B cell (primary cell): ENCODE data around the gene PRSS50. TPM values are rescaled to one million over a fixed set of nuclear protein-coding genes. Genes with fewer than 3 reads are reported as not detected.
A peak's percentile ranks its signal among the peaks of the same experiment; 100 is the strongest.

Experiments
- ATAC-seq: fragments of 200-7000 bp; cut with Tn5 transposase; one replicate; pipeline ENCODE4 v1.10.0; 2021; ENCODE audit warnings: low read depth, mild to moderate bottlenecking, moderate number of reproducible peaks, moderate library complexity
- CTCF ChIA-PET: fragments of 350-600 bp; sonication (Branson Sonifier 250); formaldehyde crosslinking; loops from one replicate; lab custom pipeline; 2021; ENCODE audit warnings: antibody characterized with exemption, inconsistent platforms; lab: Charles Lee
- POLR2A ChIA-PET: fragments of 350-600 bp; sonication (Branson Sonifier 250); formaldehyde crosslinking; loops from one replicate; lab custom pipeline; 2021; ENCODE audit warnings: antibody characterized with exemption; lab: Charles Lee
- DNase-seq: peaks from one replicate; pipeline ENCODE4 v3.0.0; 2013
- H2AFZ ChIP-seq: 2 replicates; pipeline ENCODE4 v1.6.1; 2012; ENCODE audit warnings: mild to moderate bottlenecking, low read depth, low read length; ENCODE audit not compliant: insufficient read depth, poor library complexity, severe bottlenecking
- H3K27ac ChIP-seq, 2 donors: 1 replicate in 1 of 2; 2 replicates in 1 of 2; pipeline ENCODE4 v1.5.1; 2012 to 2013; ENCODE audit warnings: low read length in 2 of 2, mild to moderate bottlenecking in 2 of 2, moderate library complexity in 1 of 2
- H3K27me3 ChIP-seq, 4 experiments: fragments of 200-600 bp in 1 of 4; sonication (generic) in 1 of 4; replicated peaks in 1 of 4; 1 replicate in 2 of 4; 2 replicates in 2 of 4; pipeline versions ENCODE4 v1.6.1 to v1.7.0; 2013 to 2016; ENCODE audit warnings: low read length in 3 of 4, mild to moderate bottlenecking in 2 of 4, mixed read lengths in 1 of 4, moderate library complexity in 1 of 4; ENCODE audit not compliant: insufficient read depth in 4 of 4, control insufficient read depth in 3 of 4; ENCODE audit errors: control extremely low read depth in 1 of 4
- H3K36me3 ChIP-seq, 2 experiments: replicated peaks in 1 of 2; 1 replicate in 1 of 2; 2 replicates in 1 of 2; pipeline versions ENCODE4 v1.6.1 to v1.7.1; 2013; ENCODE audit warnings: low read length in 1 of 2; ENCODE audit not compliant: insufficient read depth in 2 of 2, control insufficient read depth in 1 of 2; ENCODE audit errors: control extremely low read depth in 1 of 2, extremely low read depth in 1 of 2
- H3K4me1 ChIP-seq, 2 donors: fragments of 200-600 bp in 1 of 2; sonication (generic) in 1 of 2; 1 replicate in 1 of 2; 2 replicates in 1 of 2; pipeline versions ENCODE4 v1.5.1 to v1.6.1; 2013 to 2017; ENCODE audit warnings: low read length in 2 of 2; ENCODE audit not compliant: control insufficient read depth in 2 of 2, insufficient read depth in 2 of 2
- H3K4me2 ChIP-seq: replicated peaks from 2 replicates; pipeline ENCODE3; 2012; ENCODE audit warnings: mild to moderate bottlenecking, low read depth, low read length; ENCODE audit not compliant: poor library complexity, severe bottlenecking
- H3K4me3 ChIP-seq, 5 experiments: fragments of 200-600 bp in 1 of 5; sonication (generic) in 1 of 5; 1 replicate in 3 of 5; 2 replicates in 2 of 5; pipeline versions ENCODE4 v1.5.1 to v1.7.0; 2011 to 2016; ENCODE audit warnings: low read length in 4 of 5, mild to moderate bottlenecking in 4 of 5, low read depth in 2 of 5, control low read depth in 1 of 5, moderate library complexity in 1 of 5; ENCODE audit not compliant: insufficient read depth in 1 of 5; ENCODE audit errors: control extremely low read depth in 1 of 5, extremely low read depth in 1 of 5
- H3K79me2 ChIP-seq: fragments of 200-600 bp; sonication (generic); one replicate; pipeline ENCODE4 v1.6.0; 2016; ENCODE audit warnings: low read length; ENCODE audit not compliant: control insufficient read depth, insufficient read depth
- H3K9ac ChIP-seq: fragments of 200-600 bp; sonication (generic); 2 replicates; pipeline ENCODE4 v1.6.1; 2017; ENCODE audit warnings: mild to moderate bottlenecking, low read length, moderate library complexity
- H3K9me3 ChIP-seq, 3 donors: one replicate each; pipeline versions ENCODE4 v1.6.1 to v1.7.1; 2013; ENCODE audit warnings: low read length in 2 of 3; ENCODE audit not compliant: control insufficient read depth in 2 of 3, insufficient read depth in 1 of 3; ENCODE audit errors: control extremely low read depth in 1 of 3
- H4K20me1 ChIP-seq: 2 replicates; pipeline ENCODE4 v1.6.0; 2012; ENCODE audit warnings: mild to moderate bottlenecking, low read length; ENCODE audit not compliant: insufficient read depth, control insufficient read depth, poor library complexity, severe bottlenecking
- H3K27ac Mint-ChIP-seq: one replicate; pipeline ENCODE4 v1.8.0; 2021; ENCODE audit warnings: mixed read lengths
- H3K27me3 Mint-ChIP-seq: one replicate; pipeline ENCODE4 v1.8.0; 2021; ENCODE audit warnings: mixed read lengths
- H3K4me1 Mint-ChIP-seq: one replicate; pipeline ENCODE4 v1.8.0; 2021; ENCODE audit warnings: mixed read lengths
- H3K4me3 Mint-ChIP-seq: one replicate; pipeline ENCODE4 v1.8.0; 2021; ENCODE audit warnings: mixed read lengths
- H3K9me3 Mint-ChIP-seq: one replicate; pipeline ENCODE4 v1.8.0; 2022; ENCODE audit warnings: mixed read lengths; ENCODE audit not compliant: insufficient read depth
- EZH2 ChIP-seq: IDR thresholded peaks from 2 replicates; pipeline ENCODE4 v1.6.1; 2012; ENCODE audit warnings: borderline replicate concordance, low read depth, mild to moderate bottlenecking, moderate library complexity, low read length; ENCODE audit not compliant: insufficient read depth, poor library complexity, severe bottlenecking
- WGBS: methylation state at CpG from one replicate; pipeline ENCODE4 v1.1.5; 2013; ENCODE audit warnings: missing lambda C conversion rate; ENCODE audit not compliant: insufficient coverage; 5-methylcytosine and 5-hydroxymethylcytosine counted together
- intact Hi-C: fragments of 100-400 bp; cut with micrococcal nuclease; formaldehyde crosslinking; loops from one replicate; pipeline ENCODE4 v1.10.0; 2022
- polyA plus RNA-seq: library from polyadenylated mRNA; depleted of rRNA; stranded (reverse); fragments of >200 nt; gene quantifications from 2 replicates; pipeline ENCODE4 v1.2.3, GENCODE V29; 2012
- total RNA-seq, 2 donors: library from RNA; stranded (reverse); fragments of 120-200 nt in 1 of 2; gene quantifications; 1 replicate in 1 of 2; 2 replicates in 1 of 2; pipeline versions ENCODE4 v1.2.3 to v1.2.4, GENCODE V29; 2013 to 2022
- TF ChIP-seq, protein P1 (sequence below): fragments of 200-600 bp; IDR thresholded peaks from one replicate; pipeline ENCODE4 v1.8.0; 2022; ENCODE audit warnings: antibody characterized with exemption, mild to moderate bottlenecking

Gene PRSS50
- total and polyA plus RNA-seq, 2 donors (not counting 1 experiment from before 2014, with no cell fraction given): 0.09 to 0.10 TPM

DNA sequence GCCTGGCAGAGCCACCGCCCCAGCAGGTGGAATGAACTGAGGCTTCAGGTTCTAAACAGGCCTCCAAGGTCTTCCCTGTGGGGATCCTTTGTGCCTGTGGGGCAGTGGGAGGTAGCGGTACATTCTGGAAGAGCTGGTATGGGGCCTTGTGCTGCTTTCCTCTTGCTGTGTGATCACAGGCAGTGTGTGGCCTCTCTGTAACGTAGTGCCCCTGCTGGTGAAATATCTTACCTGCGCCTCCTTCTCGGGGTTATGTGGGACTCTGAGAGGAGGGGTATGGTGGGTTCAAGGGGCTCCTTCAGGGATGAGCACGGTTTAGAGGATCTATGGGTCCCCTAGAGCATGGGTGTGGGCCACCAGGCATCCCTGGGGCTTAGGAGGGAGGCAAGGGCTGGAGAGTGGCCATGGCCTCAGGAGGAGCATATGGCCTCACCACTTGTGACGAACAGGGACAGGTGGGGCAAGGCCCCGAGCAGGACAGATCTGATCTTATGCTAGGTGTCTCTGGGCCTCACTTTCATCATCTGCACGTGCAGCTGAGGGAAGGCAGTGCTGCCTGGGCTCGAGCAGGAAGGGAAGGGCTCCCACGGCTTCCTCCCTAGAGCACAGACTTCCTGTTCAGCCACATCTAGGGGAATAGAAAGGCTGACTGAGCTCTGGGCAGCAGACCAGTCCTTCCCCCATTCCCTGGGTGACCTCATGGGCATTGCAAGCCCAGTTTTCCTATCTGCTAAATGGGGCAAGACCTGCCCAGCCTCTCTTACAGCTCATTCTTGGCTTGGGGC, 22.3 kb downstream of the PRSS50 start:
- no peaks in the 10 kb centered on the region for H4K20me1 ChIP-seq
- H3K27me3 ChIP-seq: peaks cover 0 to 35% (median 8%) of the 10 kb centered on the region in 4 experiments
- H3K27ac ChIP-seq: no peak overlapping the region
- TF ChIP-seq, protein P1, sequence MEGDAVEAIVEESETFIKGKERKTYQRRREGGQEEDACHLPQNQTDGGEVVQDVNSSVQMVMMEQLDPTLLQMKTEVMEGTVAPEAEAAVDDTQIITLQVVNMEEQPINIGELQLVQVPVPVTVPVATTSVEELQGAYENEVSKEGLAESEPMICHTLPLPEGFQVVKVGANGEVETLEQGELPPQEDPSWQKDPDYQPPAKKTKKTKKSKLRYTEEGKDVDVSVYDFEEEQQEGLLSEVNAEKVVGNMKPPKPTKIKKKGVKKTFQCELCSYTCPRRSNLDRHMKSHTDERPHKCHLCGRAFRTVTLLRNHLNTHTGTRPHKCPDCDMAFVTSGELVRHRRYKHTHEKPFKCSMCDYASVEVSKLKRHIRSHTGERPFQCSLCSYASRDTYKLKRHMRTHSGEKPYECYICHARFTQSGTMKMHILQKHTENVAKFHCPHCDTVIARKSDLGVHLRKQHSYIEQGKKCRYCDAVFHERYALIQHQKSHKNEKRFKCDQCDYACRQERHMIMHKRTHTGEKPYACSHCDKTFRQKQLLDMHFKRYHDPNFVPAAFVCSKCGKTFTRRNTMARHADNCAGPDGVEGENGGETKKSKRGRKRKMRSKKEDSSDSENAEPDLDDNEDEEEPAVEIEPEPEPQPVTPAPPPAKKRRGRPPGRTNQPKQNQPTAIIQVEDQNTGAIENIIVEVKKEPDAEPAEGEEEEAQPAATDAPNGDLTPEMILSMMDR: peak; percentile 43
- TF ChIP-seq EZH2: no peak
- H3K4me2 ChIP-seq: peak overlapping the region; percentile 100
- WGBS: 44% methylated on average over 11 of the region's 11 CpGs
- ChIA-PET POLR2A (interaction anchor here (0.6 kb wide), 1 partner anchor 699 kb away, joined by 3 read pairs; no protein-coding TSS in a partner anchor), CTCF (interaction anchor here (1.1 to 2.0 kb wide), 2 partner anchors 12 to 158 kb away, joined by 4 to 9 read pairs; no protein-coding TSS in a partner anchor)
- ATAC-seq (no peak), DNase-seq (peak; percentile 49)
- peaks cover 33 to 38% of the 10 kb centered on the region in 2 donors for H3K4me1 ChIP-seq
- H3K79me2 ChIP-seq: no peaks in the 10 kb centered on the region
- peaks cover 28% of the 10 kb centered on the region for H3K4me1 Mint-ChIP-seq
- H3K4me3 Mint-ChIP-seq: peak overlapping the region; percentile 56
- H3K36me3 ChIP-seq: no peaks in the 10 kb centered on the region
- no peak overlapping the region for H3K9ac ChIP-seq
- no peaks in the 10 kb centered on the region for H3K9me3 Mint-ChIP-seq
- intact Hi-C loops: loop anchor here (10.0 kb wide), 1 partner anchor 211 kb away; no protein-coding TSS in a partner anchor
- H3K9me3 ChIP-seq: no peaks in the 10 kb centered on the region
- H2AFZ ChIP-seq: peak overlapping the region; percentile 43
- H3K27me3 Mint-ChIP-seq: peaks cover 9% of the 10 kb centered on the region
- no peak overlapping the region for H3K4me3 ChIP-seq
- H3K27ac Mint-ChIP-seq: peak overlapping the region; percentile 7

DNA sequence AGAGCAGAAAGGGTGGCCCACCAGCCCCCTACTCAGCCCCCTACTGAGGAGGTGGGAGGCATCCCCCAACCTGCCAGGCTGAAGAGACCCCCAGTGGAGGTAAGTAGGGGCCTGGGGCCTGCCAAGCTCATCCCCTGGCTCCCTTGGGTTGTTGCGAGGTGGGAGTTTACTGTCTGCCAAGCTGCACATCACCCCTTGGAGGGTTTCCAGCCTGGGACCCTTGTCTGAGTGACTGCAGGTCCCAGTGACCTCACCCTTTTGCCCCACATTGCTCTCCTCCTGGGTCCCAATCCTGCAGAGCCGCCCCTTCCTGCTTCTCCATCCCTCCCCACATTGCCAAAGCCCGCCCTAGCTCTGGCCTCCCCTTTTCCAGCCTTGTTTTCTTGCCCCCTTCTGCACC, 23.1 kb downstream of the PRSS50 start:
- Histone ChIP-seq H3K4me2 (peak overlapping the region; percentile 100), H2AFZ (peak overlapping the region; percentile 93), H3K36me3 (no peaks in the 10 kb centered on the region), H3K79me2 (no peaks in the 10 kb centered on the region), H3K27me3 (peaks cover 0 to 38% (median 8%) of the 10 kb centered on the region in 4 experiments), H3K4me3 (no peak overlapping the region), H4K20me1 (no peaks in the 10 kb centered on the region), H3K27ac (no peak overlapping the region), H3K9me3 (no peaks in the 10 kb centered on the region), H3K4me1 (peaks cover 33 to 38% of the 10 kb centered on the region in 2 donors), H3K9ac (no peak overlapping the region)
- no peak for TF ChIP-seq EZH2
- TF ChIP-seq, protein P1: no peak
- WGBS: 100% methylated on average over 2 of the region's 3 CpGs
- intact Hi-C loops: loop anchor here (5.0 to 10.0 kb wide), 2 partner anchors 210 to 313 kb away; no protein-coding TSS in a partner anchor
- H3K4me3 Mint-ChIP-seq: peak overlapping the region; percentile 26
- no peak for ATAC-seq
- ChIA-PET CTCF (no interaction called here), POLR2A (no interaction called here)
- DNase-seq: no peak
- H3K4me1 Mint-ChIP-seq: peaks cover 28% of the 10 kb centered on the region
- no peak overlapping the region for H3K27ac Mint-ChIP-seq
- no peaks in the 10 kb centered on the region for H3K9me3 Mint-ChIP-seq
- peaks cover 15% of the 10 kb centered on the region for H3K27me3 Mint-ChIP-seq
